ENCODE results near the gene GALNT16. TPM values are rescaled to one million over a fixed set of nuclear protein-coding genes. Genes with fewer than 3 reads are reported as not detected.

GALNT16 gene
- total RNA-seq, 2 experiments from 2014 or later, result 0.09 TPM; not detected in 1

- H3K4me1 ChIP-seq (ENCODE audit: insufficient read depth, low read length, poor library complexity, severe bottlenecking), result no peaks in the 10 kb centered on the region
- H3K4me3 ChIP-seq (ENCODE audit: low read depth, low read length, poor library complexity, severe bottlenecking), result no peak overlapping the region
- BruUV-seq (replicated peaks), result no TSS peak
- no peaks in the 10 kb centered on the region for H4K20me1 ChIP-seq (ENCODE audit: insufficient read depth, low read length)
- no peak overlapping the region for H2AFZ ChIP-seq (ENCODE audit: low read length)
- no peak overlapping the region for H3K4me2 ChIP-seq (ENCODE audit: low read length)
- no peaks in the 10 kb centered on the region for H3K36me3 ChIP-seq (ENCODE audit: insufficient read depth, low read length)
- no peaks in the 10 kb centered on the region for H3K79me2 ChIP-seq (ENCODE audit: insufficient read depth, low read depth, low read length)
- H3K27ac ChIP-seq (ENCODE audit: low read depth, low read length, poor library complexity, severe bottlenecking), result no peak overlapping the region
- H3K9me2 ChIP-seq (ENCODE audit: insufficient read depth, low read length), result no peaks in the 10 kb centered on the region
- ChIA-PET CTCF (ENCODE audit: unreplicated experiment) (no interaction called here), POLR2A (no interaction called here)
- DNase-seq (ENCODE audit: low spot score), result no peak
- TF ChIP-seq, protein P1, sequence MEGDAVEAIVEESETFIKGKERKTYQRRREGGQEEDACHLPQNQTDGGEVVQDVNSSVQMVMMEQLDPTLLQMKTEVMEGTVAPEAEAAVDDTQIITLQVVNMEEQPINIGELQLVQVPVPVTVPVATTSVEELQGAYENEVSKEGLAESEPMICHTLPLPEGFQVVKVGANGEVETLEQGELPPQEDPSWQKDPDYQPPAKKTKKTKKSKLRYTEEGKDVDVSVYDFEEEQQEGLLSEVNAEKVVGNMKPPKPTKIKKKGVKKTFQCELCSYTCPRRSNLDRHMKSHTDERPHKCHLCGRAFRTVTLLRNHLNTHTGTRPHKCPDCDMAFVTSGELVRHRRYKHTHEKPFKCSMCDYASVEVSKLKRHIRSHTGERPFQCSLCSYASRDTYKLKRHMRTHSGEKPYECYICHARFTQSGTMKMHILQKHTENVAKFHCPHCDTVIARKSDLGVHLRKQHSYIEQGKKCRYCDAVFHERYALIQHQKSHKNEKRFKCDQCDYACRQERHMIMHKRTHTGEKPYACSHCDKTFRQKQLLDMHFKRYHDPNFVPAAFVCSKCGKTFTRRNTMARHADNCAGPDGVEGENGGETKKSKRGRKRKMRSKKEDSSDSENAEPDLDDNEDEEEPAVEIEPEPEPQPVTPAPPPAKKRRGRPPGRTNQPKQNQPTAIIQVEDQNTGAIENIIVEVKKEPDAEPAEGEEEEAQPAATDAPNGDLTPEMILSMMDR (conservative IDR thresholded peaks at IDR 0.05; ENCODE audit: low read length), result no peak
- TF ChIP-seq EZH2phosphoT487 (IDR thresholded peaks at IDR 0.05; ENCODE audit: borderline replicate concordance, low read depth, low read length), result no peak
- intact Hi-C loops (cut with micrococcal nuclease; ENCODE audit: unreplicated experiment), result no loop called here
- H3K9me3 ChIP-seq (ENCODE audit: low read length), result no peaks in the 10 kb centered on the region
Measured at GRCh38 chr14:69231486-69231885, 28.5 kb upstream of the GALNT16 start.

- no TSS peak for BruUV-seq (replicated peaks)
- Histone ChIP-seq H3K4me1 (ENCODE audit: insufficient read depth, low read length, poor library complexity, severe bottlenecking) (no peaks in the 10 kb centered on the region), H3K9me2 (ENCODE audit: insufficient read depth, low read length) (no peaks in the 10 kb centered on the region), H3K9me3 (ENCODE audit: low read length) (no peaks in the 10 kb centered on the region), H3K4me2 (ENCODE audit: low read length) (no peak overlapping the region), H3K36me3 (ENCODE audit: insufficient read depth, low read length) (no peaks in the 10 kb centered on the region), H3K27ac (ENCODE audit: low read depth, low read length, poor library complexity, severe bottlenecking) (no peak overlapping the region), H3K79me2 (ENCODE audit: insufficient read depth, low read depth, low read length) (no peaks in the 10 kb centered on the region), H3K4me3 (ENCODE audit: low read depth, low read length, poor library complexity, severe bottlenecking) (no peak overlapping the region), H2AFZ (ENCODE audit: low read length) (no peak overlapping the region), H4K20me1 (ENCODE audit: insufficient read depth, low read length) (no peaks in the 10 kb centered on the region)
- POLR2A ChIA-PET, result no interaction called here
- CTCF ChIA-PET (ENCODE audit: unreplicated experiment), result no interaction called here
- TF ChIP-seq EZH2phosphoT487 (IDR thresholded peaks at IDR 0.05; ENCODE audit: borderline replicate concordance, low read depth, low read length), result no peak
- TF ChIP-seq, protein P1 (conservative IDR thresholded peaks at IDR 0.05; ENCODE audit: low read length), result no peak
- no peak for DNase-seq (ENCODE audit: low spot score)
- intact Hi-C loops (cut with micrococcal nuclease; ENCODE audit: unreplicated experiment), result no loop called here
Measured at GRCh38 chr14:69232388-69232787, 27.6 kb upstream of the GALNT16 start.

DNA sequence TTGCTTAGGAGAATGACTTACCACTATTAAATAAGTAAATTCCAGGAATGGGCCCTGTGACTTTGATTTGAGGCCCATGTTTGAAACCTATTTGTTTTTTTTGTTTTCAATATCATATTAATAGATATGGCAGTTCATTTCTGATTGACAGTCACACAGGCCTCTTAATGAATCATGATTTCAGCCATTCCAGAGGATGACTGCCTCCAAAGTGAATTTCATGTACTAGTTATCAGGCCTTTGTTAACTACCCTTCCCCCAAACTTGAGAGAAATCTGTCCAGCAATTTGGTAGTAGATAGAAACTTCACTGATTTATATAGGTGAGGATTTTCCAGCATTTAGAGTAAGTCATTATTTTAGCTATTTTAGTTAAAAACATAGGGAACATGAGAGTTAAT, 25.9 kb upstream of the GALNT16 start:
- Histone ChIP-seq H3K36me3 (ENCODE audit: insufficient read depth, low read length) (no peaks in the 10 kb centered on the region), H2AFZ (ENCODE audit: low read length) (no peak overlapping the region), H3K79me2 (ENCODE audit: insufficient read depth, low read depth, low read length) (no peaks in the 10 kb centered on the region), H4K20me1 (ENCODE audit: insufficient read depth, low read length) (no peaks in the 10 kb centered on the region), H3K4me3 (ENCODE audit: low read depth, low read length, poor library complexity, severe bottlenecking) (no peak overlapping the region), H3K27ac (ENCODE audit: low read depth, low read length, poor library complexity, severe bottlenecking) (no peak overlapping the region), H3K4me2 (ENCODE audit: low read length) (no peak overlapping the region), H3K9me3 (ENCODE audit: low read length) (no peaks in the 10 kb centered on the region), H3K9me2 (ENCODE audit: insufficient read depth, low read length) (no peaks in the 10 kb centered on the region), H3K4me1 (ENCODE audit: insufficient read depth, low read length, poor library complexity, severe bottlenecking) (no peaks in the 10 kb centered on the region)
- no peak for TF ChIP-seq EZH2phosphoT487 (IDR thresholded peaks at IDR 0.05; ENCODE audit: borderline replicate concordance, low read depth, low read length)
- TF ChIP-seq, protein P1 (conservative IDR thresholded peaks at IDR 0.05; ENCODE audit: low read length), result no peak
- POLR2A ChIA-PET, result interaction anchor here (0.6 kb wide), 1 partner anchor 390 kb away, joined by 5 read pairs; no protein-coding TSS in a partner anchor
- intact Hi-C loops (cut with micrococcal nuclease; ENCODE audit: unreplicated experiment), result no loop called here
- DNase-seq (ENCODE audit: low spot score), result no peak
- CTCF ChIA-PET (ENCODE audit: unreplicated experiment), result no interaction called here
- no TSS peak for BruUV-seq (replicated peaks)

Data from OCI-LY7 (cell line).